ENCODE measurements around the gene ZBTB20. TPM values are rescaled to one million over a fixed set of nuclear protein-coding genes. Genes with fewer than 3 reads are reported as not detected.

The ZBTB20 gene
- total and polyA plus RNA-seq, 4 donors = 3.1 to 57.4 (median 29.3) TPM

- 22% methylated on average over 2 of the region's 8 CpGs for WGBS (ENCODE audit: insufficient coverage)
- Histone ChIP-seq H3K27ac (ENCODE audit: low read depth, low read length) (peak overlapping the region; percentile 54), H3K36me3 (ENCODE audit: control insufficient read depth, insufficient read depth, low read length) (no peaks in the 10 kb centered on the region), H3K4me1 (ENCODE audit: control insufficient read depth, insufficient read depth, low read length) (no peaks in the 10 kb centered on the region), H3K9me3 (ENCODE audit: control insufficient read depth, insufficient read depth, low read length) (no peaks in the 10 kb centered on the region), H3K4me3 (ENCODE audit: low read depth, low read length) (no peak overlapping the region), H3K27me3 (ENCODE audit: control insufficient read depth, insufficient read depth, low read length) (no peaks in the 10 kb centered on the region)
- DNase-seq (ENCODE audit: low read depth in 4 of 6, low spot score in 6 of 6) = peak in 4 of 6 donors; percentile 40 to 94 (median 74)
Observed at GRCh38 chr3:114418724-114419543, 728.2 kb downstream of the ZBTB20 start.

GRCh38 chr3:114418107-114418506 is 729.0 kb downstream of the ZBTB20 start:
- Histone ChIP-seq H3K4me3 (ENCODE audit: low read depth, low read length) (no peak overlapping the region), H3K36me3 (ENCODE audit: control insufficient read depth, insufficient read depth, low read length) (no peaks in the 10 kb centered on the region), H3K4me1 (ENCODE audit: control insufficient read depth, insufficient read depth, low read length) (no peaks in the 10 kb centered on the region), H3K27ac (ENCODE audit: low read depth, low read length) (no peak overlapping the region), H3K27me3 (ENCODE audit: control insufficient read depth, insufficient read depth, low read length) (no peaks in the 10 kb centered on the region), H3K9me3 (ENCODE audit: control insufficient read depth, insufficient read depth, low read length) (no peaks in the 10 kb centered on the region)
- no peak for DNase-seq (ENCODE audit: low read depth in 4 of 6, low spot score in 6 of 6)

- H3K4me1 ChIP-seq (ENCODE audit: control insufficient read depth, insufficient read depth, low read length) = no peaks in the 10 kb centered on the region
- DNase-seq (ENCODE audit: low read depth in 4 of 6, low spot score in 6 of 6) = peak in 1 of 6 donors; percentile 53
- WGBS (ENCODE audit: insufficient coverage) = no CpG with 5 or more reads among the region's 3 CpGs
Observed at GRCh38 chr3:114417675-114418074, 729.4 kb downstream of the ZBTB20 start.

GRCh38 chr3:114417265-114417664 is 729.8 kb downstream of the ZBTB20 start:
- Histone ChIP-seq H3K4me3 (ENCODE audit: low read depth, low read length) (no peak overlapping the region), H3K36me3 (ENCODE audit: control insufficient read depth, insufficient read depth, low read length) (no peaks in the 10 kb centered on the region), H3K9me3 (ENCODE audit: control insufficient read depth, insufficient read depth, low read length) (no peaks in the 10 kb centered on the region), H3K27me3 (ENCODE audit: control insufficient read depth, insufficient read depth, low read length) (no peaks in the 10 kb centered on the region), H3K27ac (ENCODE audit: low read depth, low read length) (no peak overlapping the region), H3K4me1 (ENCODE audit: control insufficient read depth, insufficient read depth, low read length) (no peaks in the 10 kb centered on the region)
- WGBS (ENCODE audit: insufficient coverage) = no CpG with 5 or more reads among the region's 5 CpGs
- DNase-seq (ENCODE audit: low read depth in 4 of 6, low spot score in 6 of 6) = no peak

More at GRCh38 chr3:114417675-114418074, 729.4 kb downstream of the ZBTB20 start:
- Histone ChIP-seq H3K27me3 (ENCODE audit: control insufficient read depth, insufficient read depth, low read length) (no peaks in the 10 kb centered on the region), H3K9me3 (ENCODE audit: control insufficient read depth, insufficient read depth, low read length) (no peaks in the 10 kb centered on the region), H3K27ac (ENCODE audit: low read depth, low read length) (no peak overlapping the region), H3K36me3 (ENCODE audit: control insufficient read depth, insufficient read depth, low read length) (no peaks in the 10 kb centered on the region), H3K4me3 (ENCODE audit: low read depth, low read length) (no peak overlapping the region)

- no peak for DNase-seq (ENCODE audit: low read depth in 4 of 6, low spot score in 6 of 6)
- peaks cover 11% of the 10 kb centered on the region for H3K4me1 ChIP-seq (ENCODE audit: control insufficient read depth, insufficient read depth, low read length)
- H3K27ac ChIP-seq (ENCODE audit: low read depth, low read length) = peak overlapping the region; percentile 77
- no peak overlapping the region for H3K4me3 ChIP-seq (ENCODE audit: low read depth, low read length)
- no peaks in the 10 kb centered on the region for H3K36me3 ChIP-seq (ENCODE audit: control insufficient read depth, insufficient read depth, low read length)
- H3K27me3 ChIP-seq (ENCODE audit: control insufficient read depth, insufficient read depth, low read length) = no peaks in the 10 kb centered on the region
- no peaks in the 10 kb centered on the region for H3K9me3 ChIP-seq (ENCODE audit: control insufficient read depth, insufficient read depth, low read length)
- 56% methylated on average over 6 of the region's 9 CpGs for WGBS (ENCODE audit: insufficient coverage)
Observed at GRCh38 chr3:114411811-114412803, 735.0 kb downstream of the ZBTB20 start.

GRCh38 chr3:114411190-114411668 is 735.9 kb downstream of the ZBTB20 start:
- no CpG with 5 or more reads among the region's 3 CpGs for WGBS (ENCODE audit: insufficient coverage)
- no peak for DNase-seq (ENCODE audit: low read depth in 4 of 6, low spot score in 6 of 6)
- H3K4me3 ChIP-seq (ENCODE audit: low read depth, low read length) = no peak overlapping the region
- peaks cover 14% of the 10 kb centered on the region for H3K4me1 ChIP-seq (ENCODE audit: control insufficient read depth, insufficient read depth, low read length)
- H3K27ac ChIP-seq (ENCODE audit: low read depth, low read length) = peak overlapping the region; percentile 77
- no peaks in the 10 kb centered on the region for H3K27me3 ChIP-seq (ENCODE audit: control insufficient read depth, insufficient read depth, low read length)
- H3K9me3 ChIP-seq (ENCODE audit: control insufficient read depth, insufficient read depth, low read length) = no peaks in the 10 kb centered on the region
- H3K36me3 ChIP-seq (ENCODE audit: control insufficient read depth, insufficient read depth, low read length) = no peaks in the 10 kb centered on the region

- WGBS (ENCODE audit: insufficient coverage) = 22% methylated on average over 7 of the region's 17 CpGs
Observed at GRCh38 chr3:114408736-114409670, 738.1 kb downstream of the ZBTB20 start.

GRCh38 chr3:114406922-114407321 is 740.2 kb downstream of the ZBTB20 start:
- Histone ChIP-seq H3K36me3 (ENCODE audit: control insufficient read depth, insufficient read depth, low read length) (no peaks in the 10 kb centered on the region), H3K27me3 (ENCODE audit: control insufficient read depth, insufficient read depth, low read length) (no peaks in the 10 kb centered on the region), H3K27ac (ENCODE audit: low read depth, low read length) (peak overlapping the region; percentile 1), H3K4me1 (ENCODE audit: control insufficient read depth, insufficient read depth, low read length) (peaks cover 14% of the 10 kb centered on the region), H3K9me3 (ENCODE audit: control insufficient read depth, insufficient read depth, low read length) (no peaks in the 10 kb centered on the region), H3K4me3 (ENCODE audit: low read depth, low read length) (no peak overlapping the region)
- WGBS (ENCODE audit: insufficient coverage) = 60% methylated on average over 1 of the region's 3 CpGs
- no peak for DNase-seq (ENCODE audit: low read depth in 4 of 6, low spot score in 6 of 6)

More at GRCh38 chr3:114408736-114409670, 738.1 kb downstream of the ZBTB20 start:
- H3K4me1 ChIP-seq (ENCODE audit: control insufficient read depth, insufficient read depth, low read length) = peaks cover 14% of the 10 kb centered on the region
- H3K27me3 ChIP-seq (ENCODE audit: control insufficient read depth, insufficient read depth, low read length) = no peaks in the 10 kb centered on the region
- no peaks in the 10 kb centered on the region for H3K9me3 ChIP-seq (ENCODE audit: control insufficient read depth, insufficient read depth, low read length)
- peak in 2 of 6 donors; percentile 64 to 77 for DNase-seq (ENCODE audit: low read depth in 4 of 6, low spot score in 6 of 6)
- no peak overlapping the region for H3K4me3 ChIP-seq (ENCODE audit: low read depth, low read length)
- H3K27ac ChIP-seq (ENCODE audit: low read depth, low read length) = peak overlapping the region; percentile 77
- no peaks in the 10 kb centered on the region for H3K36me3 ChIP-seq (ENCODE audit: control insufficient read depth, insufficient read depth, low read length)

- Histone ChIP-seq H3K36me3 (ENCODE audit: control insufficient read depth, insufficient read depth, low read length) (no peaks in the 10 kb centered on the region), H3K27me3 (ENCODE audit: control insufficient read depth, insufficient read depth, low read length) (no peaks in the 10 kb centered on the region), H3K4me3 (ENCODE audit: low read depth, low read length) (no peak overlapping the region), H3K4me1 (ENCODE audit: control insufficient read depth, insufficient read depth, low read length) (peaks cover 14% of the 10 kb centered on the region), H3K9me3 (ENCODE audit: control insufficient read depth, insufficient read depth, low read length) (no peaks in the 10 kb centered on the region), H3K27ac (ENCODE audit: low read depth, low read length) (peak overlapping the region; percentile 8)
- DNase-seq (ENCODE audit: low read depth in 4 of 6, low spot score in 6 of 6) = no peak
- WGBS (ENCODE audit: insufficient coverage) = no CpG with 5 or more reads among the region's 3 CpGs
Observed at GRCh38 chr3:114406286-114406685, 740.8 kb downstream of the ZBTB20 start.

Data from spinal cord (tissue), 10 donors.